GM18511 (cell line): ENCODE measurements around the gene TRIM2.

Experiments used
- ATAC-seq: cut with Tn5 transposase; IDR thresholded peaks from one replicate; pipeline ENCODE4 v1.9.1; 2021; ENCODE audit warnings: mild to moderate bottlenecking, moderate library complexity; ENCODE audit not compliant: unreplicated experiment

TRIM2 gene

DNA sequence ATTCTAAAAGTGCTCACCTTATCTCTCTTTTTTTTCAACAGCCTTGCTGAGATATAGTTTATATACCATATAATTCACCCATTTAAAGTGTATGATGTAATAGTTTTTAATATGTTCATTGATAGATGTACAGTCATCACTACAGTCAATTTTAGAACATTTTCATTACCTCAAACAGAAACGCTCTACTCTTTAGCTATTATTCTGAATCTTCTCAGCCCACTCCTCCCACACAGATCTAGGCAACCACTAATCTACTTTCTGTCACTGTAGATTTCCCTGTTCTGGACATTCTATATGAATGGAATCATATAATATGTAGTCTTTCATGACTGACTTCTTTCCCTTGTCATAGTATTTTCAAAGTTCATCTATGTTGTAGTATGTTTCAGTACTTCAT is 162.8 kb downstream of the TRIM2 start:
- ATAC-seq = no peak

DNA sequence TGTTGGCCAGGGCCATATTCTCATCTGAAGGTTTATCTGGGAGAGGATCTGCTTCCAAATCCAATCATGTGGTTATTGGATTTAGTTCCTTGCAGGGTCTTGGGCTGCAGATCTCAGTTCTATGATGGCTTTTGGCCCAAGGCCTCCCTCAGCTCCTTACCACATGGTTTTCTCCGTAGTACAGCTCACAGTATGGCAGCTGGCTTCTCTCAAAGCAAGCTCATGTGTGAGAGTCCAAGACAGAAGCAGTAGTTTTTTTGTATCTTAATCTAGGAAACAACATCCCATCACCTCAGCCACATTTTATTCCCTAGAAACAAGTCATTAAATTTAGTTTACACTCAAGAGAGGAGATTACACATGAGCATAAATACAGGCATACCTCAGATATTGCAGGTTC is 164.8 kb downstream of the TRIM2 start:
- ATAC-seq = no peak

DNA sequence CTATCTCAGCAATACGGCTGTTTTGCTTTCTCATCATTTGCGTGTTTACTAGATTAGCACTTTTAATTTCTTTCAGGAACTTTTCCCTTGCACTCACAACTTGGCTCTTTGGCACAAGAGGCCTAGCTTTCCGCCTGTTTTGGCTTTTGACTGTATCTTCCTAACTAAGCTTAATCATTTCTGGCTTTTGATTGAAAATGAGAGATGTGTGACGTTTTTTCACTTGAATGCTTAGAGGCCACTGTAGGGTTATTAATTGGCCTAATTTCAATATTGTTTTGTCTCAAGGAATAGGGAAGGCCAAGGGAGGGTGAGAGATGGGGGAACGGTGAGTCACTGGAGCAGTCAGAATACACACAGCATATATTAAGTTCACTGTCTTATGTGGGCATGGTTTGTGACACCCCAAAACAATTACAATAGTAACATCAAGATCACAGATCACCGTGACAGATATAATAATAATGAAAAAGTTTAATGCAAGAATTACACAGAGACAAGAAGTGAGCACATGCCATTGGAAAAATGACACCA is 167.5 kb downstream of the TRIM2 start:
- no peak for ATAC-seq

GRCh38 chr4:153372967-153373562 is 168.8 kb downstream of the TRIM2 start:
- ATAC-seq = no peak

- ATAC-seq = no peak
These were observed 170.2 kb downstream of the TRIM2 start for GRCh38 chr4:153374442-153374841.

DNA sequence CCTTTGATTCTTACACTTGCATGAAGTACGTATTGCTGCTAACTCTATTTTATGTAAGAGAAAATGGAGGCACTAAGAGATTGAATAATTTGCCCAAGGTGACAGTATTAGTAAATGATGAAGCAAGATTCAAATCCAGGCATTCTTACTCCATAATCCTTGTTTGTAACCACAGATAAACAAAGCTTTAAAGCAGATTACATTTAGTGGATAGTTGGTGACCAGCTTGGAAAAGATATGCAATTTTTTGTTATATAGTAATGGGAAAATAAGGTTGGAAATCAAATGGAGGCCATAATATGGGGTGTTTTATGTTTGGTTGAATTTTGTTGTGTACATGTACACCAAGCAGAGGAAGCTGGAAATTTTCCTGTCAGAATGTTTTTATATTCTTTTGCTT is 171.1 kb downstream of the TRIM2 start:
- ATAC-seq = no peak

DNA sequence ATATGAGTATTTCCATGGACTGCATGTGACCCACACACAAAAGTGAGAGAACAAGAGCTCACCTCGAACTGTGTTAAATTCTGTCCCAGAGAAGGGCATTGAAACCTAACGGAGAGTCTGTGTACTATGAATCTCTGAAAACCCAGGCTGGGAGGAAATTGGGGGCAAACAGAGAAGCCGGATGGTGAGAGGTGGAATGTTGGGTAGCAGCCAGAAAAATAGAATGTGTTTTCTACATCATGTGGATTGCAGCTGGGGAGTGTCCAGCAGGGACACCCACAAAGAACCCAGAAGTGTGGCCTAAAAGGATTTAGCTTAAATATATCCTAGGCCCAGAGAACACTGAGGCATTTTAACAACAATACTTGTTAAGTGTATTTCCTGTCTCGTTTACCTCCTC is 178.9 kb downstream of the TRIM2 start:
- ATAC-seq = no peak

DNA sequence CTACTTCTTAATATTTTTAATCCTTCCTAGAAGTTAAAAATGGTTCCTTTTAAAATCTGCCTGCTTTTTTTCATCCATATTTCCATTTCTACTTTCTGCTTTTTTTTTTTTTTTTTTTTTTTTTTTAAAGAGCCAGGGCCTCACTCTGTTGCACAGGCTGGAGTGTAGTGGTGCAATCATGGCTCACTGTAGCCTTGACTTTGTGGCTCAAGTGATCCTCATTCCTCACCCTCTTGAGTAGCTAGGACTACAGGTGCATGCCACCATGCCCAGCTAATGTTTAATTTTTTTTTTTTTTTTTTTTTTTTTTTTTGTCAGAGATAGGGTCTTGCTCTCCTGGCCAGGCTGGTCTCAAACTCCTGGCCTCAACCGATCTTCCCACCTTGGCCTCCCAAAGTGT is 179.9 kb downstream of the TRIM2 start:
- ATAC-seq = no peak

- no peak for ATAC-seq
These were observed 181.5 kb downstream of the TRIM2 start for GRCh38 chr4:153385784-153386183.

GRCh38 chr4:153387981-153388380 is 183.7 kb downstream of the TRIM2 start:
- ATAC-seq = no peak
